Sigmoid colon (tissue), 4 donors: Measurements from ENCODE around the gene SIDT2.
"Not testable (repeated sequence)": the region's sequence is repeated elsewhere in the genome, so short reads cannot be mapped to it uniquely, and the experiment has no call there.

Source experiments
- CTCF ChIP-seq, 4 experiments: fragments of 450-650 bp in 3 of 4; fragments of 200-600 bp in 1 of 4; IDR thresholded peaks; one replicate each; pipeline ENCODE4 v1.5.1; 2016 to 2019; ENCODE audit warnings: antibody characterized with exemption in 4 of 4, mild to moderate bottlenecking in 3 of 4, moderate library complexity in 2 of 4
- EP300 ChIP-seq, 4 donors: sonication (generic); formaldehyde crosslinking; IDR thresholded peaks; one replicate each; pipeline ENCODE4 v1.6.1; 2017; ENCODE audit warnings: antibody characterized with exemption in 4 of 4
- POLR2A ChIP-seq, 2 donors: fragments of 450-650 bp; IDR thresholded peaks; one replicate each; pipeline ENCODE4 v1.6.1; 2016; ENCODE audit warnings: antibody characterized with exemption in 2 of 2, mild to moderate bottlenecking in 2 of 2, moderate library complexity in 2 of 2
- POLR2AphosphoS5 ChIP-seq, 4 donors: sonication (generic); formaldehyde crosslinking; IDR thresholded peaks; one replicate each; pipeline ENCODE4 v1.6.1; 2017; ENCODE audit warnings: antibody characterized with exemption in 4 of 4

DNA sequence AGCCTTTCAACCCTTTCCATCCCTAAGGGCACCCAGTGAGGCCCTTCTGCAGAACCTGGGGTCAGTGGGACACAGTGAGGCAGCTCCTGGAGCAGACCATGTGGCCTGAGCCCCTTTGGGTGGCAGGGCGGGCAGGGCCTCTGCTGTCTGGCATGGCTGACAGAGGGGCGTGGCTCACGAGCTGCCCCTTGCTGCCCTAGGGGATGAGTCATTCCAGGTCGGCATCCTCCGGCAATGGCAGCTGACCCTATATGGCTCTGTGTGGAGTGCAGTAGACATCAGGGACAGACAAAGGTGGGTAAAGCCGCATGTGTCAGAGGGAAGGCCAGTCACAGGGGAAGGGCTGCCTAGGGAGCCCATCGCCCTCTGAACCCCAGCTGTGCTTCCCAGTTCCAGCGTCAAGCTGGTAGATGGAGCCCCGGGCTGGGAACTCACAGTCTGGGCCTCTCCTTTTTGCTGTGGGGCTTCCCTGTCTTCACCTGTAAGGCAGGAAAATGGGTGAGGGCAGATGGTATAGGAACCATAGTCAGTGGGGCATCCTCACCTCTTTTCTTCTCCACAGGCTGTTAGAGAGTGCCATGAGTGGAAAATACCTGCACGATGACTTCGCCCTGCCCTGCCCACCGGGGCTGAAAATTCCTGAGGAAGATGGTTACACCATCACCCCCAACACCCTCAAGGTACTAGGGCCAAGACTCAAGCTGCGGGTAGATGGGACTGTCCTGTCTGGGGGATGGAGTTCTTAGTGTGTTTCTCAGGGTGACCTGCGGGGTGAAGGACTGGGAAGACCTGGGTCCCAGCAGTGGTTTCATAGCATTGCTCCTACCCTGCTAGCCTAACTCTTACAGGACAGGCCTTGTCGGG is 41.1 kb upstream of the SIDT2 start:
- TF ChIP-seq CTCF, POLR2A, EP300 (IDR thresholded peaks at IDR 0.05): not testable (repeated sequence)
- TF ChIP-seq POLR2AphosphoS5 (IDR thresholded peaks at IDR 0.05) = peak in 1 of 4 donors; percentile 57
